ENCODE measurements around the gene CRYBB2.
A peak's percentile ranks its signal among the peaks of the same experiment; 100 is the strongest.

Gene CRYBB2

GRCh38 chr22:25206998-25207397 lies 12.4 kb upstream of the CRYBB2 start:
- H3K18ac ChIP-seq (ENCODE audit: low read length): no peak overlapping the region
- no peak overlapping the region for H2AK5ac ChIP-seq (ENCODE audit: low read length)
- no peaks in the 10 kb centered on the region for H3K4me1 ChIP-seq (ENCODE audit: control insufficient read depth, low read depth, low read length)
- no CpG with 5 or more reads among the region's 21 CpGs for WGBS (ENCODE audit: extremely low coverage, insufficient coverage, low lambda C conversion rate)
- H3K4me2 ChIP-seq (ENCODE audit: low read length): no peak overlapping the region
- H3K27me3 ChIP-seq (ENCODE audit: insufficient read depth, low read length, poor library complexity): no peaks in the 10 kb centered on the region
- H3K4ac ChIP-seq (ENCODE audit: low read depth, low read length): no peak overlapping the region
- no peaks in the 10 kb centered on the region for H3K79me2 ChIP-seq (ENCODE audit: control insufficient read depth, insufficient read depth, low read length)
- H4K8ac ChIP-seq (ENCODE audit: low read depth, low read length): no peak overlapping the region
- H3K79me1 ChIP-seq (ENCODE audit: low read length): no peaks in the 10 kb centered on the region
- H4K5ac ChIP-seq (ENCODE audit: low read length): no peak overlapping the region
- no peak overlapping the region for H3K56ac ChIP-seq (ENCODE audit: low read length)
- no peak overlapping the region for H2BK120ac ChIP-seq (ENCODE audit: low read depth, low read length)
- no peak overlapping the region for H2BK5ac ChIP-seq (ENCODE audit: low read length)
- no peak overlapping the region for H3K9ac ChIP-seq (ENCODE audit: low read length)
- no peak overlapping the region for H3K23ac ChIP-seq (ENCODE audit: low read length)
- H3K36me3 ChIP-seq (ENCODE audit: control insufficient read depth, insufficient read depth, low read length): no peaks in the 10 kb centered on the region
- H2BK15ac ChIP-seq (replicated peaks; ENCODE audit: low read depth): no peak overlapping the region
- H3K27ac ChIP-seq (ENCODE audit: low read depth, low read length): no peak overlapping the region
- DNase-seq: no peak
- H3K4me3 ChIP-seq (ENCODE audit: low read length): no peak overlapping the region

- no peak overlapping the region for H3K4me3 ChIP-seq (ENCODE audit: low read length)
- 100% methylated on average over 1 of the region's 2 CpGs for WGBS (ENCODE audit: extremely low coverage, insufficient coverage, low lambda C conversion rate)
- H2AK5ac ChIP-seq (ENCODE audit: low read length): no peak overlapping the region
- no peak overlapping the region for H3K23ac ChIP-seq (ENCODE audit: low read length)
- no peak overlapping the region for H3K9ac ChIP-seq (ENCODE audit: low read length)
- no peak overlapping the region for H3K56ac ChIP-seq (ENCODE audit: low read length)
- no peak overlapping the region for H3K27ac ChIP-seq (ENCODE audit: low read depth, low read length)
- H3K4me2 ChIP-seq (ENCODE audit: low read length): no peak overlapping the region
- no peak overlapping the region for H4K5ac ChIP-seq (ENCODE audit: low read length)
- no peak overlapping the region for H2BK120ac ChIP-seq (ENCODE audit: low read depth, low read length)
- H3K79me2 ChIP-seq (ENCODE audit: control insufficient read depth, insufficient read depth, low read length): no peaks in the 10 kb centered on the region
- no peak overlapping the region for H2BK15ac ChIP-seq (replicated peaks; ENCODE audit: low read depth)
- no peaks in the 10 kb centered on the region for H3K79me1 ChIP-seq (ENCODE audit: low read length)
- no peak for DNase-seq
- no peaks in the 10 kb centered on the region for H3K36me3 ChIP-seq (ENCODE audit: control insufficient read depth, insufficient read depth, low read length)
- H4K8ac ChIP-seq (ENCODE audit: low read depth, low read length): no peak overlapping the region
- no peak overlapping the region for H3K4ac ChIP-seq (ENCODE audit: low read depth, low read length)
- H3K27me3 ChIP-seq (ENCODE audit: insufficient read depth, low read length, poor library complexity): no peaks in the 10 kb centered on the region
- H3K4me1 ChIP-seq (ENCODE audit: control insufficient read depth, low read depth, low read length): no peaks in the 10 kb centered on the region
- no peak overlapping the region for H2BK5ac ChIP-seq (ENCODE audit: low read length)
- H3K18ac ChIP-seq (ENCODE audit: low read length): no peak overlapping the region
Observed at GRCh38 chr22:25207553-25208157, 11.8 kb upstream of the CRYBB2 start.

GRCh38 chr22:25208328-25208727 lies 11.1 kb upstream of the CRYBB2 start:
- H3K79me1 ChIP-seq (ENCODE audit: low read length): no peaks in the 10 kb centered on the region

DNA sequence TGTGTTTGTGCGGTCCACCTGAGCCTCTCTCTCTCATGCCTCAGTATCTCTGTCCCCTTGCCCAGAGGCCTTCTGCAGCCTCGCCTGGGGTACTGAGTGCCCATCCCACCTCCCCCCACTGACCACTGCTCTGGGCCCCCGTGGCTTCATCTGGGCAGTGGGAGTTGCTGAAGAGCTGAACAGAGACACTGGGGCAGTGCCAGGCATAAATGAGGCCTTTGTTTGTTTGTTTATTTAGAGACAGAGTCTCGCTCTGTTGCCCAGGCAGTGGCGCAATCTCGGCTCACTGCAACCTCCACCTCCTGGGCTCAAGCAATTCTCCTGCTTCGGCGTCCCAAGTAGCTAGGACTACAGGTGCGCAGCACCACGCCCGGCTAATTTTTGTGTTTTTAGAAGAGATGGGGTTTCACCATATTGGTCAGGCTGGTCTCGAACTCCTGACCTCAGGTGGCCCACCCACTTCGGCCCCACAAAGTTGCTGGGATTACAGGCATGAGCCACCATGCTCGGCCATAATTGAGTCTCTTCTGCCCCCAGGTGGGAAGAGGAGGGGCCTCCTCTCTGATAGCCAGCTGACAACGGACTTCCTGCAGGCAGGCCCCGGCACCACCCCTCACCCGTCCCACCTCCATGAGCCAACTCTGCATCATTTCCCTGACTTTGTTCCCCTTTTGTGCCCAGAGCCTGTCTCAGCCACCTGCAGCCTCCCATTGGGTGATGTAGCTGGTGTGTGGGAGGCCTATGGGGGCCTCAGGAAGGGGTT lies 10.5 kb upstream of the CRYBB2 start:
- H3K79me1 ChIP-seq (ENCODE audit: low read length): no peaks in the 10 kb centered on the region
- H3K9ac ChIP-seq (ENCODE audit: low read length): no peak overlapping the region
- no peak overlapping the region for H4K8ac ChIP-seq (ENCODE audit: low read depth, low read length)
- H3K4me1 ChIP-seq (ENCODE audit: control insufficient read depth, low read depth, low read length): no peaks in the 10 kb centered on the region
- H4K5ac ChIP-seq (ENCODE audit: low read length): no peak overlapping the region
- no peak overlapping the region for H2BK120ac ChIP-seq (ENCODE audit: low read depth, low read length)
- no peak overlapping the region for H3K4me2 ChIP-seq (ENCODE audit: low read length)
- H2BK5ac ChIP-seq (ENCODE audit: low read length): no peak overlapping the region
- no peak overlapping the region for H3K4me3 ChIP-seq (ENCODE audit: low read length)
- H2BK15ac ChIP-seq (replicated peaks; ENCODE audit: low read depth): no peak overlapping the region
- no peak overlapping the region for H3K27ac ChIP-seq (ENCODE audit: low read depth, low read length)
- no peak overlapping the region for H3K4ac ChIP-seq (ENCODE audit: low read depth, low read length)
- H3K36me3 ChIP-seq (ENCODE audit: control insufficient read depth, insufficient read depth, low read length): no peaks in the 10 kb centered on the region
- peak; percentile 37 for DNase-seq
- H2AK5ac ChIP-seq (ENCODE audit: low read length): no peak overlapping the region
- no peaks in the 10 kb centered on the region for H3K79me2 ChIP-seq (ENCODE audit: control insufficient read depth, insufficient read depth, low read length)
- no peak overlapping the region for H3K18ac ChIP-seq (ENCODE audit: low read length)
- no CpG with 5 or more reads among the region's 17 CpGs for WGBS (ENCODE audit: extremely low coverage, insufficient coverage, low lambda C conversion rate)
- no peaks in the 10 kb centered on the region for H3K27me3 ChIP-seq (ENCODE audit: insufficient read depth, low read length, poor library complexity)
- no peak overlapping the region for H3K23ac ChIP-seq (ENCODE audit: low read length)
- no peak overlapping the region for H3K56ac ChIP-seq (ENCODE audit: low read length)

More at GRCh38 chr22:25208328-25208727, 11.1 kb upstream of the CRYBB2 start:
- Histone ChIP-seq H2BK120ac (ENCODE audit: low read depth, low read length) (no peak overlapping the region), H4K8ac (ENCODE audit: low read depth, low read length) (no peak overlapping the region), H2BK15ac (replicated peaks; ENCODE audit: low read depth) (no peak overlapping the region), H2BK5ac (ENCODE audit: low read length) (no peak overlapping the region), H3K4ac (ENCODE audit: low read depth, low read length) (no peak overlapping the region), H3K18ac (ENCODE audit: low read length) (no peak overlapping the region), H4K5ac (ENCODE audit: low read length) (no peak overlapping the region), H3K56ac (ENCODE audit: low read length) (no peak overlapping the region), H3K36me3 (ENCODE audit: control insufficient read depth, insufficient read depth, low read length) (no peaks in the 10 kb centered on the region), H3K4me1 (ENCODE audit: control insufficient read depth, low read depth, low read length) (no peaks in the 10 kb centered on the region), H3K27me3 (ENCODE audit: insufficient read depth, low read length, poor library complexity) (no peaks in the 10 kb centered on the region), H3K27ac (ENCODE audit: low read depth, low read length) (no peak overlapping the region), H3K79me2 (ENCODE audit: control insufficient read depth, insufficient read depth, low read length) (no peaks in the 10 kb centered on the region), H3K4me2 (ENCODE audit: low read length) (no peak overlapping the region), H3K9ac (ENCODE audit: low read length) (no peak overlapping the region), H2AK5ac (ENCODE audit: low read length) (no peak overlapping the region), H3K23ac (ENCODE audit: low read length) (no peak overlapping the region), H3K4me3 (ENCODE audit: low read length) (no peak overlapping the region)
- no peak for DNase-seq
- WGBS (ENCODE audit: extremely low coverage, insufficient coverage, low lambda C conversion rate): no CpG with 5 or more reads among the region's 2 CpGs

DNA sequence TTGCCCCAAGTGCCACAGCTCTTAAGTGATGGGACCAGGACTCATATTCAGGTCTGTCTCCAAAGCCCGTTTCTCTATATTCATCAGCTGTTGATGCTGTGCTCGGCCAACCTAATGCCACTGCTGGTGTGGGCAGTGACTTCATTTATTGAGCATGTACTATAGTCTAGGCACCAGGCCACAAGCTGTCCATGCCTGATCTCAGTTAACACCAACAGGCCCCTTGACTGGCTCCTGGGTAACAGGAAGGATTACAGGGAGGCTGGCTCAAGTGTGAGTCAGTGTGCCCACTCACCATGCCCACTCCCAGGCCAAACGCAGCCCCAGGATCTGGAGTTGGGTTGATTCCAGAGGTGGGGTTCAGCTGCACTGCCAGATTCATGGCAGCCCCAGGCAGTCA lies 8.6 kb upstream of the CRYBB2 start:
- H3K4me3 ChIP-seq (ENCODE audit: low read length): no peak overlapping the region
- H3K18ac ChIP-seq (ENCODE audit: low read length): no peak overlapping the region
- no peak overlapping the region for H4K8ac ChIP-seq (ENCODE audit: low read depth, low read length)
- no peak overlapping the region for H3K27ac ChIP-seq (ENCODE audit: low read depth, low read length)
- H2AK5ac ChIP-seq (ENCODE audit: low read length): no peak overlapping the region
- H2BK15ac ChIP-seq (replicated peaks; ENCODE audit: low read depth): no peak overlapping the region
- no peaks in the 10 kb centered on the region for H3K79me1 ChIP-seq (ENCODE audit: low read length)
- H3K23ac ChIP-seq (ENCODE audit: low read length): no peak overlapping the region
- H3K4me1 ChIP-seq (ENCODE audit: control insufficient read depth, low read depth, low read length): no peaks in the 10 kb centered on the region
- H3K9ac ChIP-seq (ENCODE audit: low read length): no peak overlapping the region
- no peaks in the 10 kb centered on the region for H3K36me3 ChIP-seq (ENCODE audit: control insufficient read depth, insufficient read depth, low read length)
- H4K5ac ChIP-seq (ENCODE audit: low read length): no peak overlapping the region
- no peak for DNase-seq
- no peak overlapping the region for H2BK5ac ChIP-seq (ENCODE audit: low read length)
- no CpG with 5 or more reads among the region's 3 CpGs for WGBS (ENCODE audit: extremely low coverage, insufficient coverage, low lambda C conversion rate)
- H3K4me2 ChIP-seq (ENCODE audit: low read length): no peak overlapping the region
- no peak overlapping the region for H2BK120ac ChIP-seq (ENCODE audit: low read depth, low read length)
- no peaks in the 10 kb centered on the region for H3K79me2 ChIP-seq (ENCODE audit: control insufficient read depth, insufficient read depth, low read length)
- no peaks in the 10 kb centered on the region for H3K27me3 ChIP-seq (ENCODE audit: insufficient read depth, low read length, poor library complexity)
- H3K4ac ChIP-seq (ENCODE audit: low read depth, low read length): no peak overlapping the region
- H3K56ac ChIP-seq (ENCODE audit: low read length): no peak overlapping the region

Data from mesendoderm (in vitro differentiated cells).